IPS DF 19.7 (cell line): Measurements from ENCODE around the gene C1orf21.

Source experiments
- DNase-seq: peaks from one replicate; pipeline ENCODE4 v3.0.0-alpha.2; 2013; ENCODE audit warnings: low read depth, low spot score

The C1orf21 gene

DNA sequence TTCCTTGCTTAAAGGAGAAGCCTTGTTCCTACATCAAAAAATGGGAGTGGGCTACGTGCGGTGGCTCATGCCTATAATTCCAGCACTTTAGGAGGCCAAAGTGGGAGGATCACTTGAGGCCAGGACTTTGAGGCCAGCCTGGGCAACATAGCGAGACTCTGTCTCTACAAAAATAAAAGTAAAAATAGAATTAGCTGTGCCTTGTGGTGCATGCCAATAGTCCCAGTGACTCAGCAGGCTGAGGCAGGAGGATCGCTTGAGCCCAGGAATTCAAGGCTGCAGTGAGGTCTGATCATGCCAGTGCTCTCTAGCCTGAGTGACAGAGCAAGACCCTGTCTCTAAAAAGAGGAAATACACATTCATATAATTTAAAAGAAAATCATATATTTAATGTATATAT lies 127.1 kb downstream of the C1orf21 start:
- no peak for DNase-seq

DNA sequence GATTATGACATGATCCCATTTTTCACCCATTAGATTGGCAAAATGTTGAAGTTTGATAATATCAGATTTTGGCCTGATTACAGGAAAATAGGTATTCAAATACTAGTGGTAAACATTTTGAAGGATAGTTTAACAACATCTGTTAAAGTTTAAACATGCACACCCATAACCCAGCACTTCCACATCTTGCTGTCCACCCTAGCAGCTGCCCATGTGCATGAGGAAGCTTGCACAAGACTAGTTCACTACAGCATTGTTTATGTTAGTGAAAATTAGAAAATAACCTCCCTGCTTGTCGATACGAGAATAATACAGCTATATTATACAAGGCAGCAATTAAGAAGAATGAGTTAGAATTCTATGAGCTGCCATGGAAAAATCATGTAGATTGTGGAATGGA lies 127.6 kb downstream of the C1orf21 start:
- DNase-seq: no peak

DNA sequence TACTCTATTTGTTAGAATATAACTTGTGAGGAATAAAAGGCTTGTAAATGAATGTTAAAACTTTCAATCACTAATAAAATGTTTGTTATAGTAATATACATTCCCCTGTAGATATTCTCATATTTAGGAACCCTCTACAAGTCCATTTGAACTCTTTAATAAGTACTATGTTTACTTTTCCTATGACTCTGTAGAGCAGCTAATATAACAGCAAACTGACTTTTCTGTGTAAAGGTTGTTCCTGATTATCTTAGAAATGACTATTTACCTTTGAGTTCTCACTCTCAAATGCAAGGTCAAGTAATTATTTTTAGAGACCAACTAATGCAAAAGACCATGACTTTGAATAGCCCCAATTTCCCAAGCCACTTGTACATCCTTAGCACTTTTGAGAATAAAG lies 130.3 kb downstream of the C1orf21 start:
- no peak for DNase-seq

DNA sequence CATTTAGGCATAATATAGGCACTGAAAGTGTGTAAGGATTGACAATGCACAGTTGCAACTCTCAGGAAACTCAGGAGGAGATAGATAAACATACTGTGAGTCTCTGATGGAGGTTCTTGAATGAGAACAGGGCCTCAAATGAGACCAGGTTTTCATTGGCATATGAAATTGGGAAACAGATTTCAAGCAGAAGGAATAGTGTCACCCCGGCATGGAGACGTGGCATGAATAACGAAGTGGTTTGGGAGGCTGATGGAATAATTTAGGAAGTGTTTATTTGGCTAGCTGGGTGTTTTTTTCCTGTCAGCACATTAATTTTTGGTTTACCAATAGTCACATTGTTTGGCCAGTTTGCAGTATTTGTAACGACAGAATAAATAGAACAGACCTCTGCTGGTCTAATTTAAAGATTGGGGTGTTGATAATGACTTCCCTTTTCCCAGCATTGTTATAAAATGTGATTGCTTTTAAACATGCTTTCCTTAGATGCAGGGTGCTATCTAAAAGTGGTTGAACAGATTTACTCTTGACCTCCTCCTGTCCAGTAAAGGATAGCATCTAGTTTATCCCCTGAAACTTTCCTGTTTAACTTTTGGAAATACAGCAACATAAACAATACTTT lies 132.0 kb downstream of the C1orf21 start:
- DNase-seq: no peak

DNA sequence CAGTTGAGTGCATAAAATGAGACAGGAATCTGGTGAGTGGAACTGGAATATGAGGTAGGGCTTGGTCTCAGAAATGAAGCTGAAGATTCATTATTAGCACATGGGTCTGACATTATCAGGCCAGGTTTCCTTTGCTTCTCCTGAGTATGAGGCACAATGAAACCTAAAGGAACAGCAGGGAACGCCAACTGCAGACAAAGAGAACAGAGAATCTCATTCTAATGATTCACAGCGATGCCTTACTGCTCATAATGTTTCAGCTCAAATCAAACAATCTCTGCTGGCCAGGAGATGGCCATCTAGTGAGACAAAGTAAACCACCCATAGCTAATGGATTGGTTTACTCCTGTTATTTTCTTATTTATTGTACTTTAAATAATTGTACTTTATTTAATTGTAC lies 133.5 kb downstream of the C1orf21 start:
- DNase-seq: no peak

DNA sequence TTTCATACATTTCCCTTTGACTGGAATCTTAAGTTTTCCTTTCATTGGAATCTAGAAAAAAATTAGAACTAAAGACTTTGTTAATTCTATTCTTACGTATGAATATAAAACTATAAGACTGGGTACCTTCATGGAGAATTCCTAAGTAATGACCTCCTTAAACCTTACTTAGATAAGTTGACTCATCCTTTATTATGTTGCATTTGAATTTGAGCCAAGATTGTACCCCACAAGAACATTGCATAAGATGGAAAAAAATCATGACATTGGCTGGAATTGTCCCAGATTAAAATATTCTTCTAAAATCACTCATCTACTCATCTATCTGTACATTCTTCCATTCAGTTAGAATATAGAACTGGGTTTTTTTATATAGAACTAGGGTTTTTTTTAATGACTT lies 137.4 kb downstream of the C1orf21 start:
- DNase-seq: no peak

DNA sequence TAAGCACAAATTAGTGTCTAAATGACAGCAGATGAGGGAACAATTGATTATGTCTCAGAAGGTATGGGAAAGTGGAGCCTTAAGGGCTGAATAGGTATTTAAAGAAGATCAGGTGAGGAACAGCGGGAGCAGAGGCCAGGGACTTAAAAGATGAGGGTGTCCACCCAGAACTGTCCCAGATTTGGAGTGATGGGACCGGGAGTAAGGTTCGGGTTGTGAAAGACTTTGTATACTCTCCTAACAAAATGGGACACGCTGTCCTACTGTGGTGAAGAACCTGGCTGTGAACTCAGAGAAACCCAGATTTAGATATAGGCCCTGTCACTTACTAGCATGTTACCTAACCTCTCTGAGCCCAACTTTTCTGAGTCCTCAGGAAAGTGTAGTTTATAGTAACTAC lies 140.6 kb downstream of the C1orf21 start:
- DNase-seq: no peak

DNA sequence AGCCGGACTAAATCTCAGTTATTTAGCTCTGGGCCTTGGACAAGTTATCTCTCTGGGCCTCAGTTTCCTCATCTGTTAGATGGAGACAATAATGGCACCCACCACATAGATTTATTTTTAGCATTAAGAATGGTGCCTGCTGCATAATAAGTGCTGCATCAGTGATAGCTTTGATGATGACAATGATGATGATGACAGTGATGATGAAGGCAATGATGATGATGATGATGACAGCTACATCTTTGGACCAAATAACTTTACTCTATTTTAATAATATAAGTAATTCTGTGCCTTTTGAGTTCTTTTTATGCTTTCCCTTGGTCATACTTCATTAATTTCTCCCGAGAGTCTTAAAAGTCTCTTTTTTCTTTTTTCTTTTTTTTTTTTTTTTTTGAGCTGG lies 143.4 kb downstream of the C1orf21 start:
- no peak for DNase-seq

DNA sequence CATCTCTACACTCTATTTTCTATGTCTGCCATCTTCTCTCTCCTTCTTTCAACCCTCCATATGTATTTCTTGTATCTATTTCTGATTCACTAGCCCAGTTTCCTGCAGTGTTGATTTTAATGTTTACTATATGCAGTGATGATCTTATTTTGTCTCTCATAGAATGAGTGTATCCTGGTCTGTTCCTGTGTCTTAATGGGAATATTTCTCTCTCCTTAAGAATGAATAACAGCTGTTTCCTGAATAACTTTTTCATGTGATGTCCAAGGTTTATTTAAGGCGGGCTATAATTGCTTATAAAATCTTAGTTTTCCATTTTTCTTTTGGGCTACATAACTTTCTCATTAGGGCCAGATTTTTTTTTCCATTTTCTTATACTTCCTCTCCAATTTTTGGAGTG lies 144.5 kb downstream of the C1orf21 start:
- DNase-seq: no peak

DNA sequence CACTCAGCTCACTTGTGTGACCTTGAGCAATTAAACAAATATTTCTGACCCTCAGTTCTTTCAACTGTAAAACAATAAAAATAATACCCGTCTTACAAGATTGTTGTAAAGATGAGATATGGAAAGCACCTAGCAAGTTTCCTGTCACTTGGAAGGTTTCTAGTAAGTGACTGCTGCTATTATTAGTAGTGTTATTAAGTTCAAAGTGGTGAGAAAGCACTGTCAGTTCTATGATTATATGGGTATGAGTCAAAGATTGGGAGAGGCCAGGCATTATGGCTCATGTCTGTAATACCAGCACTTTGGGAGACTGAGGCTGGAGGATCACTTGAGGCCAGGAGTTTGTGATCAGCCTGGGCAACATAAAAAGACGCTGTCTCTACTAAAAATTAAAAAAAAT lies 145.4 kb downstream of the C1orf21 start:
- DNase-seq: no peak

DNA sequence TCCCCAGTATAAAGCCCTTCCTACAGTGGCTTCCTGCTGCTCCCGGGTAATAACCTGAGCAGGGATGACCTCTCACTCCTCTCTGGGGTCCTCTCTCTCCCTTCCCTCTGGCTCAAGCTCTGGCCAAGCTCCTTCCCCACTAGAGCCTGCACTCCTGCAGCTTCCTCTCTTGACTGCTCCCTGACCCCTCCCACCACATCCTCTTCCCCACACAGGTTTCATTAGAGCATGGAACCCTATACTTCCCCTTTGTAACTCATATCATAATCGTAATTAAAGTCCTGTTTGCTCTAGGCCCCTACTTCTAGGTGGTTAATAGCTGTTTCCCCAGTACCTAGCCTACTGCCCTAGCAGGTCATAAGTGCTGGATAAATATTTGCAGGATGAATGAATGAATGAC lies 146.2 kb downstream of the C1orf21 start:
- DNase-seq: no peak

DNA sequence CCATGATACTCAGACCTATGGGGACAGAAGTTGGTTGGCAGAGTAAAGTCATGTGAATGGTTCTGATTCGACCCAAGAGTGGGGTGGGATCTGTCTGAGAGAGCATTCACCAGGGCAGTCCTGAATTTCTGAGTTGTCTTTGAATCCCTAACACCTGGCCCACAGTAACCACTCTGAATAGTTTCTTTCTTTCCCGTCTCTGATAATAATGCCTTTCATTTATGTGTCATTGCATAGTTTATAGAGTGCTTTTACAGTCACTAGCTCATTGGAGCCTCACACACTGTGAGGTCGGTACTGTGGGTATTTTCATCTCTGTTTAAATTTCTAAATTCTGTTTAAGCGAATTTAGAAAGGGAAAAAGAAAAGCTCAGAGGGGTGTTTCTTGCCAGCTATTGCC lies 147.1 kb downstream of the C1orf21 start:
- no peak for DNase-seq

DNA sequence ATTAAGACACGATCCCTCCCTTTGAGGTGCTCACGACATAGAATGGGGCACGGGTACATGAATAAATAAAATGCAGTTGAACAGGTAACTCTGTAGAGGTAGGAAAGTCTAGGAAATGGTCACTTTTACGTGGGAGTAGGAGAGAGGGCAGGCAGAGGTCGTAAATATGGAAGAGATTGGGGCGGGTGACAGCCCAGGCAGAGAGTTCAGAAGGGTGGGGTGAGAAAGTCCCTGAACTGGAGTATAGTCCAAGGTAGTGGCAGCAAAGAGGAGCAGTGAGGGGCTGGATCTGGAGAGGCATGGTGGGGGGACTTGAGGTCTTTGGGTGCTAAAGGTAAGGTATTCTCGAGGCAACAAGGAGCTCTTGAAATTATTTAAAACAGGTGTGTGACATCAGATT lies 147.9 kb downstream of the C1orf21 start:
- no peak for DNase-seq

DNA sequence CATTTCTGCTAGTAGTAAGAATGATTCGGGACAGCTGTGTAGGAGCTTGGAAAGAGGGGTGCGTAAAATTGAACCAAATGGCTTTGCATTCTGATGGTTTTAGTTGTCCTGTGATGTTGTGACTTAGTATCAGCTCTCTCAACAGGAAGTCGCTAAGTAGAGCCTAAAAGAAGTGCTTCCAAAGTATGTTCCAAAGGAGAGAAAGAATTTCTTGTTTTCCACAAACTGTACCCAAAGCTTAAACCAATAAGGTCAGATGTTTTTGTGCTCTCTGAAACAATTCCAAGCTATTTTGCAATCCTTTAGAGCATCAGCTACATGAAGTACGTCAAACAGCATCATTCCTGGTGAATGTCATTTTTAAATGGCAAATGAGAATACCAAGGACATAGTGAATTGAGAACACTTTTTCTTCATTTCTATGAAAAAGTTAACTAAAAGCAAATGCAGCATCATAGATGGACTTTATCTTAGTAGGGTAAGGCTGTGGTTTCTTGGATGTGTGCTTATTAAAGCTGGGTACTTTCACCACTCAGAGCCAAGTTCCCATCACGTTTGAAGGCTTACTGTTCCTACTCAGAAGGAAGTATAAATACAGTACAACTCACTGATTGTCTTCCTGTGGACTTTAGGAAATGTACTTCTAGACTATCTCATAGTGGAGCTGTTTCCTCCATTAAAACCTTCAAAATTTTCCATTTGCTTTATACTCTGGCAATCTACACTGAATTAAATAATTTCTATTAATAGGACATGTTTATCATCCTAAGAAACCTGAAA lies 148.6 kb downstream of the C1orf21 start:
- DNase-seq: no peak

DNA sequence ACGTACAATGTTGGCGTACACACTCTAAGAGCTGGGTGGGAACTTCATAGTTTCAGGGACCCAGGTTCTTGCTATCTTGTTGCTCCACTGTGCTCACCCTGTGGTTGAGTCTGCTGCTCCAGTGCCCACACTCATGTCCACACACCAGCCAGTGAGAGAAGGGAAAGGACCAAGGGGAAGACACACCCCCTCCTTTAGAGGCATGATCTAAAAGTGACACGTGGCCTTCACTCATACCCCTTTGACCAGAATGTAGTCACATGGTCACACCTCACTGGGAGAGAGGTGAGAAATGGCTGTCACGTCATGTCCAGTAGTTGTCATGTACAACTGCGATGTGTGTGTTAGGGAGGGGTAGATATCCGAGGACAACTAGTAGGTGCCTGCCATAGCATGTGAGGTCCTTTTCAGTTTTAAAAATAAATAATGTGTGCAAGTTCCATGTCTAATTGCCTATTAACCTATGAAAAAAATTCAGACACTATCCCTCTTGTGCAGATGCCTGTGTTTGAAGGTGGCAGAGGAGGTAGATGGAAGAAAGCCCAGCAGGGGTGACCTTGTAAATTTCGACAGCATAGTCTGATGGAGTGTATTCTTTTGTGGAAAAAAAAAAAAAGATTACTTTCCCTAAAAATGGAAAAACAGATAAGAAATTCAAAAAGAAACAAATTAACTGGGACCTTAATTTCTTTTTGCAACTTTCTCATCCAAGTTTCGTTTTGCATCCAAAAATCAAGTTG lies 149.6 kb downstream of the C1orf21 start:
- no peak for DNase-seq

DNA sequence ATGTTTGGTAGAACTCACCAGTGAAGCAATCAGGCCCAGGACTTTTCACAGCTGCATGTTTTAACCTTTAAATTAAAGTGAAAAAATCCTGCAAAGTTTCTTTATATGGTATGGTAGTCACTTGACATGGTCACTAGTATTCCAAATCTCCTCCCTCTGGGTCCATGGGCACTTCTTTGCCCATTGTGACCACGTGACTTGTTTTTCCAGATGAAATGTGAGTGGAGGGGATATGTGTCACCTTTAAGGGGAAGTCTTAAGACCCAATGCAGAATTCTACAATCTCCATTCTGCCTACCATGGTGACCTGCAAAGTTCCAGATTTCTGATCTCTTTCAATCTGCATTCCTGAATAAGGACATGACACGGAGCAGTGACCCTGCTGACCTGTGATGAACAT lies 152.8 kb downstream of the C1orf21 start:
- DNase-seq: no peak

DNA sequence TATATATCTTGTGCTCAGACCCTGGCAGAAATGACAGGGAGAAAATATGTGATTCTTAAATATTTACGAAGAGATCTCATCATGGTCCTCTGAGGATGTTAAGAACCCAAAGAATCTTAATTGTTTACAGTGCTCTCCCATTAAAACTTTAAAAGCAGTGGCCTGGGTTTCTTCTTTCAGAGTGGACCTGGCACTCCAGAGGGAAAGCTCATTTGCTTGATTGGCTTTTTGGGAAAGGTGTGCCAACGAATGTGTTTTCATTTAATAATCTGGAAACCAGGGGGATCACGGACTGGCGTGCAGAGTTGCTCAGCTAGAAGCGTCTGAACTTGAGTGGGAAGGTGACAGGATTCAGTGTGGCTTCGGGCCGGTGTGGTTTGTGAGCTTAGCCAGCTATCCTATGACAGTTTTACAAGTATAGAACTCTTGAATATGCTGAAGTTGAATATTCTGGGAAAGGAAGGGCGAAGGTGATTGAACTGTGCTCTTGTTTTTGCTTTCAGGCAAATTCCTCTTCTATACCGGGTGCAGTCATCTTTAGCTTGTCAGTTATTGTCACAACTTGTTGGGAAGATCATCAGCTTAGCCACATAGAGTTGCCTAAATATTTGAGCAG lies 154.8 kb downstream of the C1orf21 start:
- DNase-seq: no peak

DNA sequence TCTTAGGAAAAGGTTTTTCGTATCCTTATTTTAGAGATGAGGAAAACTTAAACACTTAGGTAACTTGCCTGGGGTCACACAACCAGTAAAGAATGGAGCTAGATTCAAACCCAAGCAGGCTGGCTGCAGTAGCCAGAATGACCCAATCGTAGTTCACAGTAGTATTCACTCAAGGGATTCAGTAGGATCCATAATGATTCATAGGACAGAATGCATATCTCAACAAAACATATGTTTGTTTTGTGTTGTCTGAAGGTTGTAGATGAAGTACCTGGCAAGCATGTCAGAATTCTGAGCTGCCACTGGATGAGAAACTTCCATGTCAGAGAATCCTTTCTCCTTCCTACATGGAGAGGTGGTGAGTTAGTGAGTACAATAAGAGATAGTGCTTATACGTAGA lies 155.5 kb downstream of the C1orf21 start:
- DNase-seq: no peak

DNA sequence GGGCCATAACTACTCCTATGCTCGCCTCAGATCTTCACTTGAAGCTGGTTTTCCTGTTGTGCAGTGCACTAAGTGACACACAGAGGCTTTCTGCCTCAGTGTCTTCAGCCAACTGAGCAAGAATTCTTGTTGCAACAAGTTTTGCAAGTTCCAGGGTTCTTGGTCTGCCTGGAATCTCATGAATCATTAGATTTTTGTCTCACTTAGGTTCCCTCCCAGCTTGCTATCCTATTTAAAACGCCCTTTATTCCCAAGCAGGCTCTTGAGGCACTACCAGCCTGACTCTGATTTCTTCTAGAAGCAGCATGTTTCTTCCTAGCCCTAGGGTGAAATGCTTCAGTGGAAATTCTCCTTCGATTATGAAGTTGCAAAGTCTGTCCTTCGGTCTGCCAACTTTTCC lies 158.8 kb downstream of the C1orf21 start:
- DNase-seq: no peak

DNA sequence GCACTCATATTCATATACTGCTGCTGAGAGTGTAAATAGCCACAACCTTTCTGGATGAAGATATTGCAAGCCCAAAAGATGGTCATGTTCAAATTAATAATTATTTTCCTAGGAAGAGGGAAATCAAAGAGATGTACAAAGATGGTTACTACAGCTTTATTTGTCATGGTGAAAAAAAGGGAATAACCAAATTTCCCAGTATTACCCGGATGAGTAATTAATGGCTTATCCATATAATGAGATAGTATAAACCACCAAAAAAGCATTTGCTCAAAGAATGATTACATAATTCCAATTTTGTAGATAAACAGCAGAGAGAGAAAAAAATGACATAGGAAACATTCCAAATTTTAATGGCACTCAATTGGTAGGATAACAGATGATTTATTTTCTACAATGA lies 165.6 kb downstream of the C1orf21 start:
- no peak for DNase-seq

DNA sequence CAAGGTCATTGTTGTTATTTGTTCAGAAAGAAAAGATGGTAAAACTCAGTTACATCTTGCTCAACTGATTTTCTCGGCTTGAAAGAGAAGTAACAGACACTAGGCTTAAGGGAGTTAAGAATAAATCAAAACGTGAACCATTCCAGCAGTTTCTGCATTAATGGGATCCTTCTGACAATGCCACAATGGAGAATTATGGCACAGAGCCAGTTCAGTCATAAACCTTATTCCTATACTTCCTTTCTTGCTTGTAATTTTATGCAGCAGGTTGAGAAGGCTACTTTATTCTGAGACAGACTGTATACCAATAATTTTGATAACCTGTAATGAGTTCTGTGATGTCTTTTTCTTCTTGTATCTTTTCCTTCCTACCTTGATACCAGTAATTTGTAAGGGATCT lies 167.0 kb downstream of the C1orf21 start:
- DNase-seq: no peak
